HG03039 (cell line): ENCODE data around the gene KIN.
A peak's percentile ranks its signal among the peaks of the same experiment; 100 is the strongest.
"Not testable (repeated sequence)": the region's sequence is repeated elsewhere in the genome, so short reads cannot be mapped to it uniquely, and the experiment has no call there.

Source experiments
- ATAC-seq: cut with Tn5 transposase; IDR thresholded peaks from one replicate; pipeline ENCODE4 v1.9.1; 2021; ENCODE audit warnings: mild to moderate bottlenecking, moderate library complexity; ENCODE audit not compliant: unreplicated experiment

Gene KIN

DNA sequence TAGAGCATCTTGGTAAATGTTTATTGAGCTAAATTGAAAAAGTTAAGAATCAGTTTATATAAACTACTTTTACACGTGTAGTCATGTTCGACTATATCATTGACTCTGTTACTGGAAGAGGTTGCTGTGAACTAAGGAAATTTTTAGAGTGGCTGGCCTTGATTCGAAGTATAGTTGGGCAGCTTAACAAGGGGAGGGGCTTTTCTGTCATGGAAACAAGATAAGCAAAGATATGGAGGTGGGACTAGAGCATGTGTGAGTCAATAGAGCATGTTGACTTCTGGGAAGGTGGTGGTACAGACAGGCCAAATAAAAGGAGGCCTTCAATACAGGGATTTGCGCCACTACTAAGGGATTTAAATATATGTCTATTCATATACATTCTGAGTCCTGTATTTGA, 7.8 kb upstream of the KIN start:
- ATAC-seq: no peak

DNA sequence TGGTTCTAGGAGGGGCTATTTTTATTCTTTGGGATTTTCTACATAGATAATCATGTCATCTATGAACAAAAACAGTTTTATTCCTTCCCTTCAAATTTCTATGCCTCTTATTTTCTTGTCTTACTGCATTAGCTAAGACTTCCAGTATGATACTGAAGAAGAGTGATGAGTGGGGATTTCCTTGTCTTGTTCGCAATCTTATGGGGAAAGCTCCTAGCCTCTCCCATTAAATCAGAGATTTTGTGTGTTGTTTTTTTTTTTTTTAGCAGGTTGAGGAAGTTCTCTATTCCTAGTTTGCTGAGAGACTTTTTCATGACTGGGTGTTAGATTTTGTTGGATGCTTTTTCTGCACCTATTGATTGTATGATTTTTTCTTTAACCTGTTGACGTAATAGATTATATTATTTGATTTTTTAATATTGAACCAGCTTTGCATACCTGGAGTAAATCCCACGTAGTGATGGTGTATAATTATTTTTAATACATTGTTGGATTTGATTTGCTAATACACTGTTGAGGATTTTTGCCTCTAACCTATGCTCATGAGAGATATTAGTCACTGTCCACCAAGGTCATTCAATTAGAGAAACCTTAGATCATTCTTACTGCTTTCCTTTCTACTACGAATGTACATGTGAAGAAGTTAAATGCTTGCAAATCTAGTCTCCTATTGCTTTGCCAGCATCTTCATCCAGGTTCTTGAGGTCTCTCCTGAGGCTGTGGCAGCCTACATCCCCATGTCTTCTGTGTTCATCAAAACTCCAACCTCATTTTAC, 6.6 kb upstream of the KIN start:
- ATAC-seq: no peak

- ATAC-seq: no peak
Observed at GRCh38 chr10:7792541-7792940, 4.7 kb upstream of the KIN start.

- ATAC-seq: no peak
Observed at GRCh38 chr10:7789390-7789789, 1.6 kb upstream of the KIN start.

DNA sequence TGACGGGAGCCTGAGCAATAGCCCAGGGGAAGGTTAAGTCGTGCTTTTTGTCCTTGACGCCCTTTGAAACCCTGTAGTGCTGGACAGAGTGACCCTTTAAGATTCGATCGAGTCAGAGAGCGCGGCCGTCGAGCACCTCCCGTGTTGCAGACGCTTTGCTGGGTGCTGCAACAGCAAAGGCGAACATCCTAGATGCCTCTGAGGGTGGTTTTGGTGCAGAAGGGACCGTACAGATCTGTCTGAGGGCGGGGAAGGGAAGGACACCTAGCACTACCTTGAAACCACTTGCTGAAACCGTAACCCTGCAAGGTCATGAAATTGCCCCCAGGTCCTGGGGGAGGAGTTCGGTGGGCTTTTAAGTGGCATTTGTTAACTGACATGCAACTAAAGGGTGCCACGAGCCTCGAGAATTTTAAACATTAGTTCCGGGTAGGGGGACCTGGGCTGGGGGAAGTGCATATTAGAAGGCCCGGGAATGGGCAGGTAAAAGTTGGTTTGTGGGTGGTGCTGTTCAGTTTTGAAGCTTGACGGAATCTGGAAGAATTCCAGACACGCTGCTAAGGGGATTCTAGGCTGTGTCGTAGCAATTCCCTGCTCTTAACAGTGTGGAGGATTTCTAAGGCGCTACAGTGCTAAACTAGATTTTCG, 970 bp upstream of the KIN start:
- peak; percentile 6 for ATAC-seq

- peak; percentile 10 for ATAC-seq
Observed at GRCh38 chr10:7787150-7787856, 490 bp downstream of the KIN start.

GRCh38 chr10:7786430-7786829, 1.4 kb downstream of the KIN start:
- no peak for ATAC-seq

DNA sequence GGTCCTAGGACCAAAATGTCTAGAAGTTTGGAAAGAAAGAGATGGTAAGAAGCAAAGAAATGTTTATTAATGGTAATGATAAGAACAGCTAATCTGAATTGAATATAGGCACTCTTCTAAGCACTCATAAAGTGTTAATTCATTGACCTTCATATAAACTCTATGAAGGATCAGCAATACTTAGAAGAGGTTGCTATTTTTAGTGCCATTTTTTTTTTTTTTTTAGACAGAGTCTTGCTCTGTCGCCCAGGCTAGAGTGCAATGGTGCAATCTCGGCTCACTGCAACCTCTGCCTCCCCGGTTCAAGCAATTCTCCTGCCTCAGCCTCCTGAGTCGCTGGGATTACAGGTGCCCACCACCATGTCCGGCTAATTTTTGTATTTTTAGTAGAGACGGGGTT, 5.6 kb downstream of the KIN start:
- not testable (repeated sequence) for ATAC-seq

- ATAC-seq: no peak
Observed at GRCh38 chr10:7776777-7777176, 11.0 kb downstream of the KIN start.

GRCh38 chr10:7773845-7774801, 13.7 kb downstream of the KIN start:
- ATAC-seq: no peak

- ATAC-seq: no peak
Observed at GRCh38 chr10:7768417-7768816, 19.4 kb downstream of the KIN start.

GRCh38 chr10:7767209-7767608, 20.6 kb downstream of the KIN start:
- no peak for ATAC-seq

DNA sequence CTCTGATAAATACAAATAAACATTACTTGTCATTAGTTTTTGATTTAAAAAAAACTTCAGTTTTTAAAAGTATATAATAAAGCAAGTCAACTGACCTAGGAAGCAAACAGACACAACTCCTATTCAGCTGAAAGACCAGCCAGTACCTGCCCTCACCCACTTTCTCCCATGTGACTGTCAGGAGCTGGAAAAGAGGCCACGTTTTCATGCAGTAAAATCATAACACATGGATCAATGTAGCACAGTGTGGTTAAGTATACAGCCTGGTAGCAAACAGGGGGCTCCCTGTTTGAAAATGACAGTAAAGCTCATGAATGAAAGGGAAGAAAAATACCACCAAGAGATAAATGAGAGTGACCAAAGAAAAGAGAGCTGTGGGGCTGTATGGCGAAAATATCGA, 21.6 kb downstream of the KIN start:
- no peak for ATAC-seq

GRCh38 chr10:7763929-7764328, 23.9 kb downstream of the KIN start:
- no peak for ATAC-seq

GRCh38 chr10:7756360-7756992, 31.3 kb downstream of the KIN start:
- ATAC-seq: no peak

- no peak for ATAC-seq
Observed at GRCh38 chr10:7755103-7755502, 32.7 kb downstream of the KIN start.

DNA sequence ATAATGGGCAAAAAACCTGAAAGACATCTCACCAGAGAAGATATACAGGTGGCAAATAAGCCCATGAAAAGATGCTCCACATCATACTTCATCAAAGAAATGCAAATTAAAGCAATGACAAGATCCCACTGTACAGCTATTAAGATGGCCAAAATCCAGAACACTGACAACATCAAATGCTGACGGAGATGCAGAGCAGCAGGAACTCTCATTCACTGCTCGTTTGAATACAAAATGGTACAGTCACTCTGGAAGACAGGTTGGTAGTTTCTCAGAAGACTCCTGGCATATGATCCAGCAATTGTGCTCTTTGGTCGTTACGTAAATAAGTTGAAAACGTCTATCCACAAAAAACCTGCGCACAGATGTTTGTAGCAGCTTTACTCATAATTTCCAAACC, 35.5 kb downstream of the KIN start:
- no peak for ATAC-seq

- ATAC-seq: no peak
Observed at GRCh38 chr10:7750222-7750621, 37.6 kb downstream of the KIN start.

DNA sequence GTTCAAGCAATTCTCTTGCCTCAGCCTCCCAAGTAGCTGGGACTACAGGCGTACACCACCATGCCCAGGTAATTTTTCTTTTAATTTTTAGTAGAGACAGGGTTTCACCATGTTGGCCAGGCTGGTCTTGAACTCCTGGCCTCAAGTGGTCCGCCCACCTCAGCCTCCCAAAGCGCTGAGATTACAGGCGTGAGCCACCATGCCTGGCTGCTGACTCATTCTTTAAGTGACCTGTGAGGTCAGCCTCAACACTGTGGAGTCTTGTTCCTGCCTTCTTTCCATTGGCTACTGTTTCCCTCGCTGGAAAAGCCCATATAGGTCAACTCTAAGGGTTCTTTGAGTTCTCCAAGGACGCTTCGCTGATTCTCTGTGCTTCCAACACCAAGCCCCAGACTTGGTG, 39.2 kb downstream of the KIN start:
- not testable (repeated sequence) for ATAC-seq

- ATAC-seq: no peak
Observed at GRCh38 chr10:7744307-7744706, 43.5 kb downstream of the KIN start.
